ENCODE results near the gene DPH2.

GRCh38 chr1:43946236-43947060, 23.4 kb upstream of the DPH2 start, which contains the start of gene IPO13:
- TF ChIP-seq TAF1 (IDR thresholded peaks at IDR 0.05; ENCODE audit: borderline replicate concordance, insufficient read depth, low read length) (peak; percentile 76; the same call in 1 of the 2 replicates), POLR2AphosphoS5 (IDR thresholded peaks at IDR 0.05; ENCODE audit: low read depth, low read length) (peak; percentile 87)

Measured in PFSK-1 (cell line).